ENCODE measurements around the gene MCF2L2.
"Not testable (repeated sequence)": the region's sequence is repeated elsewhere in the genome, so short reads cannot be mapped to it uniquely, and the experiment has no call there.

- not testable (repeated sequence) for TF ChIP-seq CTCF (IDR thresholded peaks at IDR 0.05); POLR2A (IDR thresholded peaks at IDR 0.05); POLR2AphosphoS5 (IDR thresholded peaks at IDR 0.05; ENCODE audit: insufficient read depth in 1 of 2, low read depth in 1 of 2)
Measured at GRCh38 chr3:183230251-183230650, 198.2 kb downstream of the MCF2L2 start.

Measured in vagina (tissue), 2 donors.